ENCODE data around the gene ART3. TPM values are rescaled to one million over a fixed set of nuclear protein-coding genes. Genes with fewer than 3 reads are reported as not detected.
A peak's percentile ranks its signal among the peaks of the same experiment; 100 is the strongest.

Gene ART3
- total RNA-seq, 1 donor from 2014 or later, result not detected

- DNase-seq (ENCODE audit: low spot score) (peak; percentile 67), ATAC-seq (peak; percentile 99)
Measured at GRCh38 chr4:76067652-76068286, 6.7 kb upstream of the ART3 start.

DNA sequence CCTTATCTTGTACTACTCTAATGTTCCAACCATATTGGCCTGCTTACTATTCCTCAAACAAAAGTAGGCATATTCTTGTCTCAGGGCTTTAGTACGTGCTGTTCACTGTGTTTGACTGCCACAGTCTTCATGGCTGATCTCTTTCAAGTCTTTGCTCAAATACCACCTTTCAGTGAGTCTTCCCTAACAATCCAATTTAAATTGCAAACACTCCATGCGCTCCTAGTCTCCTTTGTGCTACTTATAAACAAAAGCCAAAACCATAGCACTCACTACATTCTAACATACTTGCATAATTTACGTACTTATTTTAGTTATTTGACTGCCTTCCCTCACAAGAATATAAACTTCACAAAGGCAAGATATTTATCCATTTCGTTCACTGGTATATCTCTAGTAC, 1.7 kb upstream of the ART3 start:
- DNase-seq (ENCODE audit: low spot score) (no peak), ATAC-seq (no peak)

- no peak for ATAC-seq
Measured at GRCh38 chr4:76074993-76075600, 588 bp downstream of the ART3 start.

DNA sequence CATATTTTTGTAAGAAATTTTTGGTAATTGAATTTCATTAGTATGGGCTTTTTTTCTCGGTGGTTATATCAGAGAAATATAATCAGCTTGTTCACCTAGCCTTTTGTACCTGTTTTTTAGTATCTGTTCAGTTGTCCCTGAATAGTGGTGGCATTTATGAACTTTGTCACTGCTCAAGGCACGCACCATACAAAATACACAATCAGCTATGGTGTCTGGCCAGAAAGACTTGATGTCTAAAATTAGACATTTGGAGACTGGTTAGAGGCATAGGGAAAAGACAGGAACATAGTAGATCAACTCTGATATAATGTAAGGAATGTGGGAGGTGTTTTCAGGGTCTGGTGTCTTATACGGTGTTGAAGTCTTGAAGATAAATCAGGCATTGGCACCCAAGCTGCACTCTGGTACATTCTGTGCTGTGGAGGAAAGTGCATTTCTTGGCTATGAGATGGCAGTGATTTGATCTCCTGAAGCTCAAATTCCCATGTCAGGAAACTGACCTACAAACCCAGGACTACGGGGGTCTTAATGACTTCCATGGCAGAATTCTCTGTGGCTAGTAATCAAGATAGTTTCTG, 3.6 kb downstream of the ART3 start:
- ATAC-seq (peak; percentile 80), DNase-seq (ENCODE audit: low spot score) (no peak)

More at GRCh38 chr4:76074993-76075600, 588 bp downstream of the ART3 start:
- DNase-seq (ENCODE audit: low spot score), result no peak

- no peak for ATAC-seq
- no peak for DNase-seq (ENCODE audit: low spot score)
Measured at GRCh38 chr4:76083386-76083988, 9.0 kb downstream of the ART3 start.

GRCh38 chr4:76084542-76084941, 10.0 kb downstream of the ART3 start:
- ATAC-seq, result peak; percentile 48
- no peak for DNase-seq (ENCODE audit: low spot score)

- ATAC-seq (peak; percentile 98), DNase-seq (ENCODE audit: low spot score) (peak; percentile 62)
Measured at GRCh38 chr4:76087007-76087769, 12.7 kb downstream of the ART3 start.

GRCh38 chr4:76088719-76089118, 14.2 kb downstream of the ART3 start:
- DNase-seq (ENCODE audit: low spot score) (no peak), ATAC-seq (no peak)

DNA sequence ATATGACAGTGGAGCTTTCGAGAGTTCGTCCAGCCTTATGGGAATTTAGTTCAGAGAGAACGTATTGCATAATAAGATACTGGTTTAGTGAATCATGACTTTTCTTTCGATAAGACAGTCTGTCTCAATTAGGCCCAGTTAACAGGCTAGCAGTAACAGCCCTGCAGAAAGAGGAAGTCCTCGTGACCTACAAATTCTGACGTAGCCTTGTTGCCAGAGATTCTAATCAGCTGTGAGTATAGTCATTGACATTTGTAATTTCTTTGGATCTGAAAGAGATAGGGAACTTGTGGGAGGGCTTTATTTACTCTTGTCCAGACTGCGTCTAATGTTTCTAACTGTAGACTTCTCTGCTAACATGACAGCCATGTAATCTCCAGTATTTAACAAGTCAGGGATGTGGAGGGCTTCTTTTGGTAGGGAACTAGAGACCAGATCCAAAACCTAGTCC, 15.8 kb downstream of the ART3 start:
- no peak for DNase-seq (ENCODE audit: low spot score)
- peak; percentile 11 for ATAC-seq

DNA sequence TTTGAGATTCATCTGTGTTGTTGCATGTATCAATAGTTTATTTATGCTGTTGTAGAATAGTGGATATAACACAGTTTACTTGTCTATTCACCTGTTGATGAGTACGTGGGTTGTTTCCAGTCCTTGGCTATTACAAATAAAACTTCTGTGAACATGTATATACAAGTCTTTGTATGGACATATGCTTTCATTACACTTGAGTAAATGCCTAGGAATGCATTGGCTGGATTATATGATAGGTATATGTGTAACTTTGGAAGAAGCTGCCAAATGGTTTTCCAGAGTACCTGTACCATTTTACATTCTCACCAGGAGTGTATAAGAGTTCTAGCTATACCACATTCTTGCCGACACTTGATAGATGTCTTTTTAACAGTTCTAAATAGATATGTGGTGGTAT, 16.5 kb downstream of the ART3 start:
- no peak for DNase-seq (ENCODE audit: low spot score)
- ATAC-seq, result no peak

DNA sequence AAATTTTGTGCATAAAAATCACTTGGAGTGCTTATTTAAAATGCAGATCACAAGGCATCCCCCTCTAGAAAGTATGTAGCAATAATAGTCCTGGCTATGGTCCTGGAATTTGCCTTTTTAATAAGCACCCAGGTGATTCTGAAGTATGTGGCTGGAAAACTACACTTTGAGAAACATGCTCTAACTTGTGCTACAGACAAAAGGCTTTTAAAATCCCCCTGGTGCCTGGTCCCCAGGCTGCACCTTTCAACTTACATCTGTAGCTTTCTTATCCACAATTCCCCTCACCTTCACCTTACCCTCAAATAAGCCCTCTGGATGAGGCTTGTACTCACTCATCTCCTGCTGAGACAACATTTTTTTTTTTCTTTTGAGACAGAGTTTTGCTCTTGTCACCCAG, 21.1 kb downstream of the ART3 start:
- DNase-seq (ENCODE audit: low spot score), result no peak
- no peak for ATAC-seq

GRCh38 chr4:76096076-76096475, 21.6 kb downstream of the ART3 start:
- ATAC-seq (no peak), DNase-seq (ENCODE audit: low spot score) (no peak)

- no peak for ATAC-seq
- DNase-seq (ENCODE audit: low spot score), result no peak
Measured at GRCh38 chr4:76105652-76106051, 31.1 kb downstream of the ART3 start.

DNA sequence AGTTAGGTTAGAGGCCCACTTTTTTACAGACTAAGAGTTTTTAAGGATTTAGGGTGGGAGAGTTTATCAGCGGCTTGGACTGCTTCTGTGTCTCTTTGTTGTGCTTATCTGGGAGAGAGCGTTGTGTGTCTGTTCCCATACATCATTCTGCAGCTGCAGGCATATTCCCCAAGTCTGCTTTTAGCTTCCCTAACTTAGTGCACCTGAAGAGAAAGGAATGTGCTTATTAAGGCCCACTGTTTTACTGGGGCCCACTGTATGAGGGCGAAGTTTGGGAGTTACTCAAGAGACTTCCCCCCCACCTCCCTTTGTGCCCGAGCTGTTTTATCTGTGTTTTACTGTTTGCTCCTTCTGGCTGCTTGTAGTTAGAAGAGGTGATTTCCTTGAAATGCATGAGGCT, 31.9 kb downstream of the ART3 start:
- no peak for DNase-seq (ENCODE audit: low spot score)
- no peak for ATAC-seq

- DNase-seq (ENCODE audit: low spot score) (no peak), ATAC-seq (no peak)
Measured at GRCh38 chr4:76108467-76109181, 34.1 kb downstream of the ART3 start.

- DNase-seq (ENCODE audit: low spot score), result no peak
- ATAC-seq, result no peak
Measured at GRCh38 chr4:76116821-76117220, 42.3 kb downstream of the ART3 start.

DNA sequence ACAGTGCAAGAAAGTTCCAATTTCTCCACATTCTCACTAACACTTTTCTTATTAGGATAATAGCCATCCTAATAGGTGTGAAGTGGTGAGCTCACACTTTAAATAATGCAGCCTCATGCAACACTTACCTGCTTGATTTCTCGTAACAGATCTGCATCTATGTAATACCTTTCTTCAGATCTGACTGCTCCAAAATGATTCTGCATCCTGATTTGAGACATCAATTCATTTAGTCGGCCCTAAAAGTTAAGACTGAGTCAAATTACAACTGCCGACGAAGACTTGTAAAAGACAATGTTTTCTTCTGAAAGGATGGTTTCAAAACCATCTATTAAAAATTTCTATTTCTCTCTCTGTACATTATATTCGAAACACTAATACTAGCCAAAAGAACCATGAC, 43.0 kb downstream of the ART3 start:
- DNase-seq (ENCODE audit: low spot score), result no peak
- no peak for ATAC-seq

DNA sequence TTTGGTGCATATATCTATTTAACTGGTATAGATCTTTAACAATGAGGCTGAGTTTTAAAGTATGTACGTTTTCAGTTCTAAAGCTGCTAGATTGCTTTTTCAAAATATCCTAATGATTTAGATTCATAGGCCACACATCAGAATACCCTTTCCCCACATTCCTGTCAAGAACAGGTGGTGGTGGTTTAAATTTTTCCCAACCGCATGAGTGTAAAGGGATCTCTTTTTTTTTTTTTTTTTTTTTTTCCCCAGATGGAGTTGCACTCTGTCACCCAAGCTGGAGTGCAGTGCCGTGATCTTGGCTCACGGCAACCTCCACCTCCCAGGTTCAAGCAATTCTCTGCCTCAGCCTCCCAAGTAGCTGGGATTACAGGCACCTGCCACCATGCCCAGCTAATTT, 45.7 kb downstream of the ART3 start:
- no peak for ATAC-seq
- DNase-seq (ENCODE audit: low spot score), result no peak

GRCh38 chr4:76125816-76126215, 51.3 kb downstream of the ART3 start:
- DNase-seq (ENCODE audit: low spot score) (no peak), ATAC-seq (no peak)

GRCh38 chr4:76127754-76128153, 53.2 kb downstream of the ART3 start:
- ATAC-seq, result no peak
- DNase-seq (ENCODE audit: low spot score), result no peak

DNA sequence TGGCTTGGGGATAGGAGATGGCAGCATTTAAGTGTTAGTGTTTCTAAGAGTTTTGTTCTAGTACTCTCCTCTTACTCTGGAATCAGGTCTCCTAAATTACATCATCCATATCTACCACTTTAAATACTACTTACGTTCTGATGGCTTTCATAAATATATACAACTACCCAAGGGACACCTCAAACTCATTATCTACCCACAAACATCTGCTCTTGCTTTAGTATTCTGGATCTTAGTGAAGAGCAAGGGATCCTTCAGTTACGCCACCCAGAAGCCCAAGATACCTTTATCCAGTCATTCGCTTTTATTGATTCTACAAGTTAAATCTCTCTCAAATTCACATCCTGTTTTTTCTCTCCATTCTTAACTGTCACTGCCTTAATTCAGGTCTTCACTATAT, 66.7 kb downstream of the ART3 start:
- ATAC-seq, result no peak
- DNase-seq (ENCODE audit: low spot score), result no peak

Measured in left lobe of liver (tissue), 2 donors.